ENCODE results near the gene TNS3. TPM values are rescaled to one million over a fixed set of nuclear protein-coding genes. Genes with fewer than 3 reads are reported as not detected.

TNS3 gene
- total RNA-seq, 1 experiment from 2014 or later, result 9.5 TPM

- H3K56ac ChIP-seq (ENCODE audit: insufficient read length, low read depth, low read length), result no peak overlapping the region
- no peak overlapping the region for H3K4ac ChIP-seq (ENCODE audit: low read depth, low read length)
- H3T11ph ChIP-seq (ENCODE audit: low read length), result no peak overlapping the region
- H4K91ac ChIP-seq (ENCODE audit: insufficient read length, low read depth, low read length), result no peak overlapping the region
- no peaks in the 10 kb centered on the region for H4K20me1 ChIP-seq (ENCODE audit: control insufficient read depth, insufficient read depth, insufficient read length)
- Mint-ChIP-seq H3K4me1 (no peaks in the 10 kb centered on the region), H3K4me3 (no peak overlapping the region), H3K36me3 (ENCODE audit: insufficient read depth in 1 of 3, low read depth in 3 of 3) (peaks cover 0 to 7% (median 0%) of the 10 kb centered on the region in 3 experiments; a peak in 2 of 7 replicates), H3K9me3 (no peaks in the 10 kb centered on the region), H3K27ac (no peak overlapping the region; a peak in 2 of 7 replicates), H3K27me3 (ENCODE audit: low read depth) (no peaks in the 10 kb centered on the region)
- no peak overlapping the region for H3K9ac ChIP-seq (ENCODE audit: extremely low read depth, insufficient read length, low read length)
- H3K23ac ChIP-seq (ENCODE audit: insufficient read length, low read depth, low read length), result no peak overlapping the region
- no peak overlapping the region for H4K8ac ChIP-seq (replicated peaks; ENCODE audit: insufficient read length, low read depth, low read length)
- no peak overlapping the region for H2BK12ac ChIP-seq (ENCODE audit: insufficient read length, low read depth, low read length)
- no peaks in the 10 kb centered on the region for H3K9me3 ChIP-seq (ENCODE audit: control insufficient read depth, low read depth, low read length)
- H2BK120ac ChIP-seq (ENCODE audit: low read depth, low read length, poor library complexity, severe bottlenecking), result no peak overlapping the region
- H2AFZ ChIP-seq (ENCODE audit: low read length), result no peak overlapping the region
- H3K4me1 ChIP-seq (ENCODE audit: insufficient read depth, low read length), result no peaks in the 10 kb centered on the region
- no peak overlapping the region for H2BK15ac ChIP-seq (ENCODE audit: low read depth, low read length)
- H3K27ac ChIP-seq (ENCODE audit: insufficient read length, low read depth, low read length), result no peak overlapping the region
- H3K27me3 ChIP-seq (ENCODE audit: insufficient read depth, low read length), result no peaks in the 10 kb centered on the region
- H2AK5ac ChIP-seq (ENCODE audit: insufficient read length, low read length), result no peak overlapping the region
- no peak overlapping the region for H3K4me2 ChIP-seq (ENCODE audit: insufficient read depth, insufficient read length, low read length)
- TF ChIP-seq CTCF (conservative IDR thresholded peaks at IDR 0.05), result no peak
- H3K79me2 ChIP-seq (ENCODE audit: insufficient read depth, low read length), result no peaks in the 10 kb centered on the region
- H3K14ac ChIP-seq (ENCODE audit: insufficient read depth, low read length), result no peak overlapping the region
- H2BK20ac ChIP-seq (ENCODE audit: low read depth, low read length, poor library complexity, severe bottlenecking), result no peak overlapping the region
- no peak overlapping the region for H3K18ac ChIP-seq (ENCODE audit: insufficient read length, low read depth, low read length)
- DNase-seq, result no peak
- H2BK5ac ChIP-seq (ENCODE audit: insufficient read length, low read length), result no peak overlapping the region
- no peaks in the 10 kb centered on the region for H3K23me2 ChIP-seq (ENCODE audit: insufficient read length, low read depth, low read length, poor library complexity, severe bottlenecking)
- no peaks in the 10 kb centered on the region for H3K79me1 ChIP-seq (ENCODE audit: insufficient read depth, low read depth, low read length, poor library complexity, severe bottlenecking)
- no peak overlapping the region for H4K5ac ChIP-seq (ENCODE audit: insufficient read length, low read depth, low read length)
- no CpG with 5 or more reads among the region's 18 CpGs for WGBS (ENCODE audit: extremely low coverage, insufficient read length, low lambda C conversion rate)
These were observed 170.5 kb downstream of the TNS3 start for GRCh38 chr7:47411281-47411869.
